Measurements from ENCODE around the gene ALDH1A3.

The ALDH1A3 gene

DNA sequence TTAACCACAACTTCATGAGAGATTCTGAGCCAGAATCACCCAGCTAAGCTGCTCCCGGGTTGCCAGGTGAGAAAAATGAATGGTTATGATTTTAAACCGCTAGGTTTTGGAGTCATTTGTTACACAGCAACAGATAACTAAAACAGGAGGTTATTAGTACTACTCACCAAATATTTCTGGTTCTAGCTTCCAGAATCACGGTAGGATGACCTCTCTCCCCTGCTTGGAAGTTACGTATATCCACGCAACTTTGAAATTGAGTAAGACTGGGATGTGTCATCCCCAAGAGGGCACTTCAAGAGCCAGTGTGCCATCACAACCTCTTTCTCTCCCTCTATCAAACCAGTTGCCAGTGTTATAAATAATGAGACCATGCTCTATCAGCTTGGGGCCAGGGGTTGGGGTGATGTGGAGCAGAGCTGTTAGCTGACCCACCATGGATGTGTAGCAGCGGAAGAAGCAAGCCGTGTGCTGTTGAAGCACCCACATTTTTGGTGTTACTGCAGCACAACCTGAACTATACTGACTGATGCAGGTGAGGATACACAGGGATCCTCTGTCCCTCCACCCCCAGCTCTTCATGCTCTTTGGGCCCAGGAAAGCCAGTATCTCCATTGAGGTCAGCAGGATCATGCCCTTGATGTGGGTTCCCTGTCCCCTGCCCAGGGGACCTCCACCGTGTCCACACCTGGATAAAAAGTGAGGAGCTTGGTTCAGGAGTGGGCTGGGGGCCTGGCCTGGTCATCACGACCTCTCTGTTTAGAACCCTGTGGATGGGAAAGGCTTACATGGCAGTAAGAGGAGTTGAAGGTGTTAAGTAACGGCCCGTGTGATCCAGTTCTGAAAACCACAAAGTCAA is 19.4 kb upstream of the ALDH1A3 start:
- DNase-seq (ENCODE audit: low spot score) = no peak

GRCh38 chr15:100860829-100861510 is 18.7 kb upstream of the ALDH1A3 start:
- DNase-seq (ENCODE audit: low spot score) = no peak

- DNase-seq (ENCODE audit: low spot score) = peak; percentile 92
Measured at GRCh38 chr15:100861511-100861991, 18.1 kb upstream of the ALDH1A3 start.

DNA sequence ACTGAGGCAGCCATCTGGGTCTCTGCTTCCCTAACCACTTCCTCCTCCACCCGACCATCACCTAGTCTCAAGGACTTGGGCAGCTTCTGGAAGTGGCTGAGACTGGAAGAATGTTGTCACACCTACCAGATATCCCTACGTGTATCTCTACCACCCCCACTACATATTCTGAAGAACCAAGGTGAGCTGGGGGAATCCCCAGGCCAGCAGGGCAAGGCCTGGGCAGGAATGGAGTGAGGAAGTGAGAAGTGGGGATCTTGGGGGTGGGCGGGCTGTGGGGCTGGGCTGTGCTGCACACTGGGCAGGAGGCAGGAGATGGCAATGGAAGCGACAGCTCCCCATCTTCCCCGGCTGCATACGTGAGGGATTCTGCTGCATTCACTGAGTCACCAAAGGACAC is 17.5 kb upstream of the ALDH1A3 start:
- no peak for DNase-seq (ENCODE audit: low spot score)

DNA sequence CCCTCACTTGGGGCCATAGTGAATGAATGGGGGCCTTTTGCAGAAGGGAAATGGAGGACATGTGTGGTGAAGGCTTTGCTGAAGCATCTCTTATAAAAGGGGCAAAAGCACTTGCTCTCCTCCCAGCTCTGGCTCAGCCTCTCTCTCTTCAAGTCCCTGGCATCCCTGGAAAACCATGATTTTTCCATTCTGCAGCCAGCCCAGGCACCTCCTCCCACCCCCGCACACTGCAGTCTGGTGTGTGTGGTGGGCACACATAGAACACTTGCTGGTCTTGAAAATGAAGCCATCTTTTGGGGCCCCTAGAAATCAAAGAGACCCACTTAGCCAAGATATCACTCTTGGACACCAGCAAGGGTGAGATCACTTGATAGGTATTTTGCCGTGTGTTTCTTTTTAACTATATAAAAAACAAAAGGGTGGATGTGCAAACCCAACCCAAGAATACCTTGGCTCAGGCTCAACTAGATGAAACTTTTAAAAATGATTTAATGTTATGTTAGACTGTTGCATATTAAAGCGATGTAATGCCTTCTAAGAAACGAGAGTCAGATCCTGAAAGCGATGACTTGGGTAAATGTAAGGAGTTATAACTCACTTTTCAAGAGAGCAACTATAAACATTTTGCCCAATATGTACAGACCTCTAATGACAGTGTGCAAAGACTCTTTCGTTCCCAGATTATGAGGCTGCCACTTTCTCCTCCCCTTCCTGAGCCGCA is 16.4 kb upstream of the ALDH1A3 start:
- DNase-seq (ENCODE audit: low spot score) = no peak

DNA sequence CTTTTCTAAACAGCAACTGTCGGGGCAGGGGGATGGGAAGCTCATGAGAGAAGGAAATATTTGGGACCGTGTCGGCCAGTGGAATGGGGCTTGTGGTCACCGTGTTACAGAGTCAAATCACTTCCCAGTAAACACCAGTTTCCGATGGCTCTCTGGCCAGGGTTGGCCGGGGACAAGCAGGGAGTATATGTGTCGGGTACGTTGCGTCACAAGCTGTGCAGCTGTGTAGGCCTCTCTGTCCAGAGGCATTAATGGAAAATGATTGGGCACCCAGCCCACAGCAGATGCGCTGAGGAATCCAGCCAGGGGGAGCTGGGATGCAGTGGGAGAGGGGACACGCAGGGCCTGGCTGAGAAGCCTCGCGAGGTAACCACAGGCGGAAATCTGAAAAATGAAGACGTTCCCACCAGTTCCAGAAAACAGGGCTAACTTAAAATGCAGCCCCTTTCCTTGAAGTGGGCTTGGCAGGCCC is 15.8 kb upstream of the ALDH1A3 start:
- DNase-seq (ENCODE audit: low spot score) = peak; percentile 88

- DNase-seq (ENCODE audit: low spot score) = no peak
Measured at GRCh38 chr15:100866386-100867330, 13.0 kb upstream of the ALDH1A3 start.

DNA sequence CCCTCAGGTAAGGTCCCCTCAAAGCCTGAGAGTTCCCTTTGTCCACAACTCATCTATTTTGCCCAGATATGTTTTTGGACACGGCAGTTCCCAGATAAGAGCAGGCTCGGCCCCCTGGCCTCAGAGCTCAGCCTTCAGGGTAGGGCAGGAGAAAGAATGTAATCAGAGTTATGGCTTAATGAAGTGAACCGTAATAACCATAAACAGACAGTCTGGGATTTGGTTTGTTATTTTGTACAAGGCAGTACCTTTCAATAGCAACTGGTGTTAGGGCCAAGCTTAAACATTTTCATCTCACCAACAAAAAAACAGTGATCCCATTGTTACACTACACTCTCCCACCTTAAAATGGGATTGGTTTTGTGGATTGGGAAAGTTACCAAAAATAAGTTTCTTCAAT is 12.2 kb upstream of the ALDH1A3 start:
- no peak for DNase-seq (ENCODE audit: low spot score)

- DNase-seq (ENCODE audit: low spot score) = no peak
Measured at GRCh38 chr15:100869151-100869999, 10.3 kb upstream of the ALDH1A3 start.

- peak; percentile 93 for DNase-seq (ENCODE audit: low spot score)
Measured at GRCh38 chr15:100873029-100873677, 6.5 kb upstream of the ALDH1A3 start.

DNA sequence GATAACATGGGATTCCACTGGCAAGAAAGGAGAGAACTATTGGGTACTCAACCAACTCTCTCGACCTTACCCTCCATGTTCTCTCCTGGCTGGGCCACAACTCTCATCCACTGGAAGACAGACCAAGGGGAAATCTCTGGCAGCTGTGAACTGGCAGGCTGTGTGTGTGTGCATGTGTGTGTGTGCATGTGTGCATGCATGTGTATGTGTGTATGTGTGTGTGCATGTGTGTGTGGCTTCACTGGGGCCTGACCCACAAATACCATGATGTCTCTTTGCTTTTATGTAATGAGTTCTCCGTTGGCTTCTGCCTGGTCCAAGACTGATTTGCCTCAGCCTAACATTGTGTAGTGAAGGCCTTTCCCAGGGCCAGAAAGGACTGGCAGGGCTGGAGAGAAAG is 4.1 kb upstream of the ALDH1A3 start:
- no peak for DNase-seq (ENCODE audit: low spot score)

DNA sequence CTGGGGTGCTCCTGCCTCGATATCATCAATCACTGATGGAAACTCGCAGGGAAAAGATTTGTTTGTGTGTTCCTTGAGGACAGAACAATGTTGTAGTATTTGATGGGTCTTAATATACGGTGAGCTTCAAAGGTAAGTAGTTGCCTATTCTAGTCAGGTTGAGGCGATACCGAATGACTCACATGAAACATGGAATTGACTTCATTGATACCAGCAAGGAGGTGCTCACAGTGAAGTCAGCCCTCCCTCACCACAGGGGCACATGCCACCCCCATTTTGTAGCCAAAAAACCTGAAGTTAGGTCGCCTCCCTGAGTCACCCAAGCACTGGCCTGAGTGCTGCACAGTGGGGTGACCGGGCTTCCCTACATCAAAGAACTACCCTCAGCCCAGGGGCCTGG is 3.7 kb upstream of the ALDH1A3 start:
- DNase-seq (ENCODE audit: low spot score) = no peak

DNA sequence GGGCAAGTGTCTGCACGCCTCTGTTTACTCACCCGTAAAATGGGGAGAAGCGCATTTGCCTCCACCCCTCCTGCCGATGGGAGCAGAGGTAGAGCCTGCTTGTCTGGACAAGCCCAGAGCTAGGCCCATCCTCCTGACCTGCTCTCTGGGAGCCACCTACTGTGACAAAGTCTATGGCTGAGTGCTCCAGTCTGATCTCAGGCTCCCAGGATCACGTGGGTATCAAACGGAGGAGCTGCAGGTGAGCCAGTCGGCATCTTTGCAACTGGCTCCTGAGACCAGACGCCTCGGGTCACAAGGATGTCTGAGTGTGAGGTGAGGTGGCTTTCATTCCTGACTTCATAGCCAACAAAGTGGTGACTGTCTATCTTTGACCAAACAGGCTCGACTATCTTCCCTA is 2.1 kb upstream of the ALDH1A3 start:
- DNase-seq (ENCODE audit: low spot score) = no peak

- no peak for DNase-seq (ENCODE audit: low spot score)
Measured at GRCh38 chr15:100878130-100878529, 1.5 kb upstream of the ALDH1A3 start.

DNA sequence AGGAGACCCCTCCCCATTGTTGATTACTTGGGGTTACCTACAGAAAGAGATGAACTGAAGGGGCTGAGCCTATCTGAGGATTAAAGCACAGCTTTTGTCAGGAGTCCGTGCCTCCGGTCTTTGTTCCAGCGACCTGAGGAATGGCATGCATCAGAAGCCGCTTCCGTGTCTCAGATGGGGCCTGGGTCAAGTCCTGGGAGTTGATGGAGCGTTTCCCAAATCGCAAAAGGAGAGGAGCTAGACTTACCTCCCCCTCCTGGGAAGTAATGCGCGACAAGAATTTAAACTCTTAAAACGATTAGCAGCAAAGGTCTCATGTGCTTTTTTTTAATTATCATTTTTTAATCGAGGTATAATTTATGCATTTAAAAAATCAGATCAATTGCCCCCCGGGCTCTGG is 983 bp upstream of the ALDH1A3 start:
- no peak for DNase-seq (ENCODE audit: low spot score)

GRCh38 chr15:100879061-100879463 is 569 bp upstream of the ALDH1A3 start:
- DNase-seq (ENCODE audit: low spot score) = no peak

DNA sequence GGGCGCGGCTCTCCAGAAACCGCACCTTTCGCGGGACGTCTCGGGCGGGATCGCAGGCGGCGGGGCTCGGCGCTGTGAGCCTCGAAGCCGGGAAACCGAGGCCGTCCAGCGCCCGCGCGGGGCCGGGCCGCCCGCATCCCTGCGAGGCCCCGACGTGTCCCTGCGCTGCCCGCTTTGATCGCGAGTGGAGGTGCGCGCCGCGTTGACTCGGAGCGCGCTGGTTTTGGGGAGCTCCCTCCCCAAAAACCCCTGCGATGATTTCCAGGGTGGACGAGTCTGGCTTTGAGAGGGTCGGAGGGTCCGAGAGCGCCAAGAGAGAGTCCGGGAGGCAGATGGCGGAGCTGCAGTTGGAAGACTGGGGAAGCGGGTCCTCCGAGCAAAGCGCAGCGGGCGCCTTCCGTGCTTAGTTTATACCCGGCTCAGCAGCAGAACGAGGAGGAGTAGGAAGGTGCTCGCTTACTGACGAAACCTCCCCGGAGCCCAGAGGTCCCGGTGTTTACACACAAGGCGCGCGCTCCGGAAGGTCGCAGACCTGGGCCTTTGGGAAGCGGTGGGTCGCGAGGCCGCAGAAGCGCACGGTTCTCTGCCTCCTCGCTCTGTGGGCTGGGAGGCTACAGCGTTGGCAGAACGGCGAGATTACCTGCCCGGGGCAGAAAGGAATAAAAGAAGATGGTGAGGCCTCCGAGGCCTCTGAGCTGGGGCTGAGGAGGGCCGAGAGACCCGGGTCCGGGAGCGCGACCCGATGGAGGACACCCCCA is 687 bp downstream of the ALDH1A3 start:
- no peak for DNase-seq (ENCODE audit: low spot score)

DNA sequence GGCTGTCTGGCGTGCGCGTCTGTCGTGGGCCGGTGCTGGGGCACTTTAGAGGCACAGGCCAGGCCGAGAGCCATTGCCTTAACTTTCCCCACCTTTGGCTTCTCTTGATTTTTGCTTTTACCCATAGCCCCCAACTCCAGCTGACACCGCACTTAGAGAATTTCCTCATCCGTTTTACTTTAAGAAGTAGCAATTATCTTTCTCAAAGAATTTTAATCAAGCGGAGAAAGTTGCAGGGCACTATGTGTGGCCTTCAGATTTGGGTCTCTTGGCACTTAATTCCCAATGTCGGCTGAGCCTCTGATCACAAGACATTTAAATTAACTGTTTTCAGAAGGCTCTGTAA is 1.2 kb downstream of the ALDH1A3 start:
- no peak for DNase-seq (ENCODE audit: low spot score)

Data from pons (tissue), 1 donor.